ENCODE measurements around the gene EDIL3.

GRCh38 chr5:84059672-84060071, 325.0 kb downstream of the EDIL3 start:
- TF ChIP-seq CTCF (IDR thresholded peaks at IDR 0.05) = no peak
- TF ChIP-seq POLR2A (IDR thresholded peaks at IDR 0.05) = no peak
- TF ChIP-seq POLR2AphosphoS5 (IDR thresholded peaks at IDR 0.05) = no peak

Measured in prostate gland (tissue), 2 donors.